GM23338 (cell line): ENCODE data around the gene TNF. TPM values are rescaled to one million over a fixed set of nuclear protein-coding genes. Genes with fewer than 3 reads are reported as not detected.

ENCODE experiments used
- ATAC-seq: fragments of 200-7000 bp; cut with Tn5 transposase; 3 replicates; pipeline ENCODE4 v1.9.1; 2020
- DNase-seq: peaks from one replicate; pipeline ENCODE4 v3.0.0-alpha.2; 2015; ENCODE audit warnings: low spot score
- H2AFZ ChIP-seq: fragments of 200-600 bp; sonication (generic); 2 replicates; pipeline ENCODE4 v1.8.0; 2016; ENCODE audit warnings: antibody characterized with exemption, mild to moderate bottlenecking, moderate library complexity
- H3F3A ChIP-seq: fragments of 200-600 bp; sonication (generic); replicated peaks from 2 replicates; pipeline ENCODE4 v1.8.0; 2017; ENCODE audit warnings: antibody characterized with exemption, mixed run types, low read depth
- H3K27ac ChIP-seq: fragments of 200-600 bp; sonication (generic); 2 replicates; pipeline ENCODE4 v1.6.1; 2016; ENCODE audit warnings: low read depth
- H3K27me3 ChIP-seq: fragments of 200-600 bp; sonication (generic); 2 replicates; pipeline ENCODE4 v1.8.0; 2016; ENCODE audit warnings: mild to moderate bottlenecking, mixed run types, moderate library complexity; ENCODE audit not compliant: insufficient read depth
- H3K36me3 ChIP-seq: fragments of 200-600 bp; sonication (generic); 2 replicates; pipeline ENCODE4 v1.8.0; 2016; ENCODE audit warnings: mild to moderate bottlenecking; ENCODE audit not compliant: insufficient read depth
- H3K4me1 ChIP-seq: fragments of 200-600 bp; sonication (generic); 2 replicates; pipeline ENCODE4 v1.8.0; 2016; ENCODE audit warnings: mild to moderate bottlenecking, moderate library complexity; ENCODE audit not compliant: insufficient read depth
- H3K4me2 ChIP-seq: fragments of 200-600 bp; sonication (generic); 2 replicates; pipeline ENCODE4 v1.7.1; 2017; ENCODE audit warnings: mixed run types
- H3K4me3 ChIP-seq: fragments of 200-600 bp; sonication (generic); 2 replicates; pipeline ENCODE4 v1.6.1; 2016; ENCODE audit warnings: mixed run types
- H3K79me2 ChIP-seq: fragments of 200-600 bp; sonication (generic); replicated peaks from 2 replicates; pipeline ENCODE4 v1.8.0; 2017; ENCODE audit warnings: mild to moderate bottlenecking; ENCODE audit not compliant: insufficient read depth
- H3K9me2 ChIP-seq: fragments of 200-600 bp; sonication (generic); 2 replicates; pipeline ENCODE4 v1.8.0; 2017; ENCODE audit not compliant: insufficient read depth
- H4K20me1 ChIP-seq: fragments of 200-600 bp; sonication (generic); replicated peaks from 2 replicates; pipeline ENCODE4 v1.8.0; 2017; ENCODE audit warnings: mild to moderate bottlenecking; ENCODE audit not compliant: insufficient read depth
- H3K27ac Mint-ChIP-seq: 2 replicates; pipeline ENCODE4 v1.8.0; 2020; ENCODE audit warnings: inconsistent platforms, mild to moderate bottlenecking, moderate library complexity, mixed read lengths
- H3K27me3 Mint-ChIP-seq: 3 replicates; pipeline ENCODE4 v1.8.0; 2022; ENCODE audit warnings: low read depth, mild to moderate bottlenecking, moderate library complexity, mixed read lengths, inconsistent platforms; ENCODE audit not compliant: insufficient read depth, poor library complexity
- H3K36me3 Mint-ChIP-seq: 3 replicates; pipeline ENCODE4 v1.8.0; 2021; ENCODE audit warnings: low read depth, mild to moderate bottlenecking, inconsistent platforms, moderate library complexity, mixed read lengths
- H3K4me1 Mint-ChIP-seq: 3 replicates; pipeline ENCODE4 v1.8.0; 2020; ENCODE audit warnings: mild to moderate bottlenecking, inconsistent platforms, mixed read lengths
- H3K4me3 Mint-ChIP-seq: 3 replicates; pipeline ENCODE4 v1.8.0; 2021; ENCODE audit warnings: moderate library complexity, mild to moderate bottlenecking, inconsistent platforms, mixed read lengths
- H3K9me3 Mint-ChIP-seq: 3 replicates; pipeline ENCODE4 v1.8.0; 2020; ENCODE audit warnings: moderate library complexity, mild to moderate bottlenecking, inconsistent platforms, mixed read lengths
- CREB1 ChIP-seq: fragments of 250-450 bp; sonication (Bioruptor Pico); IDR thresholded peaks from 2 replicates; pipeline ENCODE4 v1.5.0; 2020; ENCODE audit warnings: low read depth, mild to moderate bottlenecking, moderate library complexity
- EZH2 ChIP-seq: fragments of 200-600 bp; sonication (generic); IDR thresholded peaks from one replicate; pipeline ENCODE4 v1.8.0; 2017; ENCODE audit warnings: antibody characterized with exemption, mild to moderate bottlenecking, low read depth; ENCODE audit not compliant: unreplicated experiment
- EZH2phosphoT487 ChIP-seq: fragments of 200-600 bp; sonication (generic); IDR thresholded peaks from one replicate; pipeline ENCODE4 v1.8.1; 2018; ENCODE audit warnings: antibody characterized with exemption; ENCODE audit not compliant: unreplicated experiment
- POLR2AphosphoS5 ChIP-seq: IDR thresholded peaks from 2 replicates; pipeline ENCODE4 v1.6.1; 2016; ENCODE audit warnings: antibody characterized with exemption, low read depth
- ZNF331 ChIP-seq: fragments of 250-450 bp; sonication (Bioruptor Pico); IDR thresholded peaks from 2 replicates; pipeline ENCODE4 v1.5.0; 2020; ENCODE audit warnings: low read depth, mild to moderate bottlenecking, moderate library complexity
- polyA plus RNA-seq: library from polyadenylated mRNA; unstranded; fragments of >200 nt; fragmentation: Nextera tagmentation; extraction: Ambion mirVana; gene quantifications from 2 replicates; pipeline ENCODE4 v1.2.1, GENCODE V29; 2016
- total RNA-seq: library from RNA; depleted of rRNA; stranded (reverse); fragments of >200 nt; shearing (Covaris generic); gene quantifications from 2 replicates; pipeline ENCODE4 v1.2.3, GENCODE V29; 2014
- TF ChIP-seq, protein P1 (sequence below): IDR thresholded peaks from one replicate; pipeline ENCODE4 v1.6.1; 2018; ENCODE audit warnings: antibody characterized with exemption; ENCODE audit not compliant: unreplicated experiment
- TF ChIP-seq, protein P2 (sequence below), 2 experiments: fragments of 200-600 bp in 1 of 2; sonication (generic) in 1 of 2; conservative IDR thresholded peaks; 2 replicates each; pipeline versions ENCODE4 v1.5.1 to v1.6.1; 2016 to 2017; ENCODE audit warnings: antibody characterized with exemption in 2 of 2, low read depth in 2 of 2, mild to moderate bottlenecking in 2 of 2, moderate library complexity in 1 of 2

Gene TNF
- total and polyA plus RNA-seq, 2 experiments from 2014 or later: 0.11 TPM; not detected in 1

DNA sequence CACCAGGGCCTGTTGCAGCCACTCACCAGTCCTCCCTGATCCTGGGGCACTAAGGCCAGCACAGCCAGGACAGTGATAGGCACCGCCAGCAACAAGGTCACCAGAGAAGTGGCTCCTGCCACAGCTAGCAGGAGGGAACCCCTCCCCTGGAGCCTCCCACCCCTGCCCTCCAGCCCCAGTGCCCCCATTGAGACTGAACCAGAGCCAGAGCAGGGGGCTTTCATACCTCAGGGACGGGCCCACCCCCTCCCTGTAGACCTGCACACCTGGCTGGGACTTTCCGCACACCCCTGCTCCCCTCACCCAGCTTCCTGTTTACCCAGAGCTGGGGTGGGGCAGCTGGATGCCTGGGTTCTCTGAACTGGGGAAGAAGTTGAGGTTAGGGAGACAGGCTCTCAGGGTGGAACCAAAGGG, 6.9 kb downstream of the TNF start, which contains the start of gene LTB (continued):
- TF ChIP-seq ZNF331 (CRISPR knock-in tag) (no peak), CREB1 (CRISPR knock-in tag) (no peak), EZH2 (no peak), POLR2AphosphoS5 (no peak), EZH2phosphoT487 (no peak)
- TF ChIP-seq, protein P1, sequence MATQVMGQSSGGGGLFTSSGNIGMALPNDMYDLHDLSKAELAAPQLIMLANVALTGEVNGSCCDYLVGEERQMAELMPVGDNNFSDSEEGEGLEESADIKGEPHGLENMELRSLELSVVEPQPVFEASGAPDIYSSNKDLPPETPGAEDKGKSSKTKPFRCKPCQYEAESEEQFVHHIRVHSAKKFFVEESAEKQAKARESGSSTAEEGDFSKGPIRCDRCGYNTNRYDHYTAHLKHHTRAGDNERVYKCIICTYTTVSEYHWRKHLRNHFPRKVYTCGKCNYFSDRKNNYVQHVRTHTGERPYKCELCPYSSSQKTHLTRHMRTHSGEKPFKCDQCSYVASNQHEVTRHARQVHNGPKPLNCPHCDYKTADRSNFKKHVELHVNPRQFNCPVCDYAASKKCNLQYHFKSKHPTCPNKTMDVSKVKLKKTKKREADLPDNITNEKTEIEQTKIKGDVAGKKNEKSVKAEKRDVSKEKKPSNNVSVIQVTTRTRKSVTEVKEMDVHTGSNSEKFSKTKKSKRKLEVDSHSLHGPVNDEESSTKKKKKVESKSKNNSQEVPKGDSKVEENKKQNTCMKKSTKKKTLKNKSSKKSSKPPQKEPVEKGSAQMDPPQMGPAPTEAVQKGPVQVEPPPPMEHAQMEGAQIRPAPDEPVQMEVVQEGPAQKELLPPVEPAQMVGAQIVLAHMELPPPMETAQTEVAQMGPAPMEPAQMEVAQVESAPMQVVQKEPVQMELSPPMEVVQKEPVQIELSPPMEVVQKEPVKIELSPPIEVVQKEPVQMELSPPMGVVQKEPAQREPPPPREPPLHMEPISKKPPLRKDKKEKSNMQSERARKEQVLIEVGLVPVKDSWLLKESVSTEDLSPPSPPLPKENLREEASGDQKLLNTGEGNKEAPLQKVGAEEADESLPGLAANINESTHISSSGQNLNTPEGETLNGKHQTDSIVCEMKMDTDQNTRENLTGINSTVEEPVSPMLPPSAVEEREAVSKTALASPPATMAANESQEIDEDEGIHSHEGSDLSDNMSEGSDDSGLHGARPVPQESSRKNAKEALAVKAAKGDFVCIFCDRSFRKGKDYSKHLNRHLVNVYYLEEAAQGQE: no peak
- TF ChIP-seq, protein P2, sequence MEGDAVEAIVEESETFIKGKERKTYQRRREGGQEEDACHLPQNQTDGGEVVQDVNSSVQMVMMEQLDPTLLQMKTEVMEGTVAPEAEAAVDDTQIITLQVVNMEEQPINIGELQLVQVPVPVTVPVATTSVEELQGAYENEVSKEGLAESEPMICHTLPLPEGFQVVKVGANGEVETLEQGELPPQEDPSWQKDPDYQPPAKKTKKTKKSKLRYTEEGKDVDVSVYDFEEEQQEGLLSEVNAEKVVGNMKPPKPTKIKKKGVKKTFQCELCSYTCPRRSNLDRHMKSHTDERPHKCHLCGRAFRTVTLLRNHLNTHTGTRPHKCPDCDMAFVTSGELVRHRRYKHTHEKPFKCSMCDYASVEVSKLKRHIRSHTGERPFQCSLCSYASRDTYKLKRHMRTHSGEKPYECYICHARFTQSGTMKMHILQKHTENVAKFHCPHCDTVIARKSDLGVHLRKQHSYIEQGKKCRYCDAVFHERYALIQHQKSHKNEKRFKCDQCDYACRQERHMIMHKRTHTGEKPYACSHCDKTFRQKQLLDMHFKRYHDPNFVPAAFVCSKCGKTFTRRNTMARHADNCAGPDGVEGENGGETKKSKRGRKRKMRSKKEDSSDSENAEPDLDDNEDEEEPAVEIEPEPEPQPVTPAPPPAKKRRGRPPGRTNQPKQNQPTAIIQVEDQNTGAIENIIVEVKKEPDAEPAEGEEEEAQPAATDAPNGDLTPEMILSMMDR (conservative IDR thresholded peaks at IDR 0.05; ENCODE audit: low read depth in 2 of 2): no peak

GRCh38 chr6:31585491-31585890, 10.1 kb downstream of the TNF start:
- no peak for TF ChIP-seq EZH2
- no peak for TF ChIP-seq CREB1 (CRISPR knock-in tag)
- TF ChIP-seq, protein P2 (conservative IDR thresholded peaks at IDR 0.05; ENCODE audit: low read depth in 2 of 2): peak; percentile 75 to 81
- DNase-seq (peak; percentile 81), ATAC-seq (peak; percentile 22)
- Histone ChIP-seq H3K27me3 (peaks cover 13% of the 10 kb centered on the region), H3K36me3 (no peaks in the 10 kb centered on the region), H3K9me2 (no peaks in the 10 kb centered on the region), H3K4me3 (no peak overlapping the region), H3F3A (no peaks in the 10 kb centered on the region), H4K20me1 (no peaks in the 10 kb centered on the region), H2AFZ (no peak overlapping the region), H3K4me1 (peaks cover 4% of the 10 kb centered on the region; the same call in 1 of the 2 replicates), H3K4me2 (no peak overlapping the region), H3K27ac (no peak overlapping the region), H3K79me2 (no peaks in the 10 kb centered on the region)
- Mint-ChIP-seq H3K9me3 (peaks cover 3% of the 10 kb centered on the region; the same call in 1 of the 3 replicates), H3K4me3 (no peak overlapping the region; the same call in 2 of the 3 replicates), H3K27ac (no peak overlapping the region), H3K4me1 (peaks cover 22% of the 10 kb centered on the region), H3K36me3 (no peaks in the 10 kb centered on the region; the same call in 2 of the 3 replicates), H3K27me3 (peaks cover 28% of the 10 kb centered on the region)
